K562 (cell line): ENCODE measurements around the gene BIRC5.
A peak's percentile ranks its signal among the peaks of the same experiment; 100 is the strongest.

Experiments used
- ATF3 ChIP-seq, 2 experiments: fragments of 450-650 bp in 1 of 2; sonication (generic) in 1 of 2; formaldehyde crosslinking in 1 of 2; IDR thresholded peaks in 1 of 2; conservative IDR thresholded peaks in 1 of 2; 2 replicates each; pipeline versions ENCODE4 v1.6.1 to v1.8.1; 2016 to 2023; ENCODE audit warnings: mild to moderate bottlenecking in 2 of 2, moderate library complexity in 2 of 2, inconsistent platforms in 1 of 2, missing genetic modification reagents in 1 of 2
- BRF1 ChIP-seq: IDR thresholded peaks from 3 replicates; pipeline ENCODE4 v1.6.1; 2011; ENCODE audit warnings: borderline replicate concordance, mild to moderate bottlenecking; ENCODE audit not compliant: insufficient read length; ENCODE audit errors: extremely low read depth
- CTCF ChIP-seq, 3 experiments: IDR thresholded peaks in 2 of 3; conservative IDR thresholded peaks in 1 of 3; 2 replicates each; pipeline ENCODE4 v1.5.1; 2011 to 2012; ENCODE audit warnings: low read length in 3 of 3, mild to moderate bottlenecking in 3 of 3, control low read depth in 2 of 3, improper control_type of control experiment in 1 of 3, inconsistent platforms in 1 of 3, low read depth in 1 of 3, mixed read lengths in 1 of 3, moderate library complexity in 1 of 3; ENCODE audit not compliant: insufficient read depth in 2 of 3
- FOXP4 ChIP-seq: sonication (generic); formaldehyde crosslinking; IDR thresholded peaks from 2 replicates; pipeline ENCODE4 v1.8.0; 2022; ENCODE audit warnings: mild to moderate bottlenecking, missing genetic modification reagents, borderline replicate concordance
- HDAC2 ChIP-seq: fragments of 450-650 bp; IDR thresholded peaks from 2 replicates; pipeline ENCODE4 v1.6.1; 2016; ENCODE audit warnings: mild to moderate bottlenecking
- IRF2 ChIP-seq: sonication (generic); formaldehyde crosslinking; IDR thresholded peaks from 2 replicates; pipeline ENCODE4 v1.8.1; 2022; ENCODE audit warnings: mild to moderate bottlenecking, missing genetic modification reagents
- KAT7 ChIP-seq: sonication (generic); formaldehyde crosslinking; IDR thresholded peaks from 2 replicates; pipeline ENCODE4 v1.8.0; 2022; ENCODE audit warnings: missing genetic modification reagents, mild to moderate bottlenecking, borderline replicate concordance
- NFXL1 ChIP-seq: fragments of 450-650 bp; formaldehyde crosslinking; IDR thresholded peaks from 2 replicates; pipeline ENCODE4 v1.4.0; 2021; ENCODE audit warnings: mild to moderate bottlenecking
- PKNOX1 ChIP-seq: fragments of 450-650 bp; IDR thresholded peaks from 2 replicates; pipeline ENCODE4 v1.6.1; 2016
- RAD21 ChIP-seq, 2 experiments: fragments of 250-450 bp in 1 of 2; fragments of 450-650 bp in 1 of 2; sonication (Bioruptor Pico) in 1 of 2; formaldehyde crosslinking in 1 of 2; IDR thresholded peaks in 1 of 2; conservative IDR thresholded peaks in 1 of 2; 2 replicates each; pipeline versions ENCODE4 v1.4.0 to v1.8.0; 2020 to 2022; ENCODE audit warnings: mild to moderate bottlenecking in 2 of 2, moderate library complexity in 1 of 2
- SREBF2 ChIP-seq: sonication (generic); formaldehyde crosslinking; IDR thresholded peaks from 2 replicates; pipeline ENCODE4 v1.4.0; 2020; ENCODE audit warnings: mild to moderate bottlenecking, missing genetic modification reagents
- TCF7 ChIP-seq: sonication (generic); IDR thresholded peaks from 2 replicates; pipeline ENCODE4 v1.6.1; 2016; ENCODE audit warnings: antibody characterized with exemption, borderline replicate concordance
- ZBTB43 ChIP-seq: sonication (generic); formaldehyde crosslinking; IDR thresholded peaks from 2 replicates; pipeline ENCODE4 v1.8.0; 2023; ENCODE audit warnings: mild to moderate bottlenecking, missing genetic modification reagents
- ZNF133 ChIP-seq: fragments of 250-450 bp; sonication (Bioruptor Pico); IDR thresholded peaks from 2 replicates; pipeline ENCODE4 v1.4.0; 2020; ENCODE audit warnings: mild to moderate bottlenecking

GRCh38 chr17:78256707-78257591, 42.9 kb downstream of the BIRC5 start:
- TF ChIP-seq KAT7 (CRISPR knock-in tag) = no peak
- TF ChIP-seq TCF7 = no peak
- TF ChIP-seq CTCF (IDR thresholded peaks at IDR 0.05 in 2 of 3, conservative IDR thresholded peaks at IDR 0.05 in 1 of 3; ENCODE audit: insufficient read depth in 2 of 3, low read depth in 1 of 3, low read length in 3 of 3) = no peak
- no peak for TF ChIP-seq BRF1
- no peak for TF ChIP-seq NFXL1
- no peak for TF ChIP-seq ATF3 (IDR thresholded peaks at IDR 0.05)
- TF ChIP-seq ATF3 (CRISPR knock-in tag; conservative IDR thresholded peaks at IDR 0.05) = no peak
- TF ChIP-seq FOXP4 (CRISPR knock-in tag) = no peak
- no peak for TF ChIP-seq RAD21 (CRISPR knock-in tag; conservative IDR thresholded peaks at IDR 0.05 in 1 of 2, IDR thresholded peaks at IDR 0.05 in 1 of 2)
- TF ChIP-seq ZNF133 (CRISPR knock-in tag) = no peak
- no peak; the same call in 1 of the 2 replicates for TF ChIP-seq HDAC2
- TF ChIP-seq IRF2 (CRISPR knock-in tag) = no peak
- TF ChIP-seq SREBF2 (CRISPR knock-in tag) = no peak
- no peak for TF ChIP-seq ZBTB43 (CRISPR knock-in tag)
- TF ChIP-seq PKNOX1 = peak; percentile 84
